GM15510 (cell line): ENCODE results near the gene IRF7.
A peak's percentile ranks its signal among the peaks of the same experiment; 100 is the strongest.

Experiments used
- POLR2A ChIP-seq: IDR thresholded peaks from 3 replicates; pipeline ENCODE4 v1.6.1; 2011; ENCODE audit warnings: borderline replicate concordance; ENCODE audit not compliant: insufficient read length; ENCODE audit errors: extremely low read depth

IRF7 gene

DNA sequence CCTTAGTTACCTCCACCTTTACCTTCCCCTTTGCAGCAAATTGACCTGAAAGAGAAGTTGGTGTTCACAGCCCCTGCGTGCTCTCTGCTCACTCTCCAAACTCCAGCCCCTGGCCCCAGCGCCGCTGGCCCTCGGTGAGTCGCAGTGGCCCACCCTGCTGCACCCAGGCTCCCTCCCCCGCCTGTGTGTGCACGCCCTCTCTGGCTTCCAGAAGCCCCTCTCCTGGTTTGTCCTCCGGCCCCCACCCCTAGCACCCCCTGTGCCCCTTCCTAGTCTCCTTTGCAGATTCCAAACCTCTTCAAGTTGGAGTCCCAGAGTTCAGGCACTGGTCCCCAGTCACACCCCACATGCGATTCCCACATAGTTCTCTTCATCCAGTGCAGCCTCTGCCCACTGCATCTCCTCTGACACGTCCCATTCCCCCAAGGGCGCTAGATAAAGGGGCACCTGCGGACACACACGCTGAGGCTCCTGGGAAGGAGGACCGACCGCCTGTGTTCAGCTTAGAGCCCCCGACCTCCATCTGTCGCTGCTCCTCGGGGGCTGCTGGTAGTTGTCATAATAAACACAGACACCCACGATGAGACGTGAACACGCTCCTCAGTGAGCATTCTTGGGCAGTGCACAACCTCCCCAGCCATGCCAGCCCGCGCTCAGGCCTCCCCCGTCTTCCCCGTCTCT, 41.0 kb downstream of the IRF7 start:
- no peak for TF ChIP-seq POLR2A

DNA sequence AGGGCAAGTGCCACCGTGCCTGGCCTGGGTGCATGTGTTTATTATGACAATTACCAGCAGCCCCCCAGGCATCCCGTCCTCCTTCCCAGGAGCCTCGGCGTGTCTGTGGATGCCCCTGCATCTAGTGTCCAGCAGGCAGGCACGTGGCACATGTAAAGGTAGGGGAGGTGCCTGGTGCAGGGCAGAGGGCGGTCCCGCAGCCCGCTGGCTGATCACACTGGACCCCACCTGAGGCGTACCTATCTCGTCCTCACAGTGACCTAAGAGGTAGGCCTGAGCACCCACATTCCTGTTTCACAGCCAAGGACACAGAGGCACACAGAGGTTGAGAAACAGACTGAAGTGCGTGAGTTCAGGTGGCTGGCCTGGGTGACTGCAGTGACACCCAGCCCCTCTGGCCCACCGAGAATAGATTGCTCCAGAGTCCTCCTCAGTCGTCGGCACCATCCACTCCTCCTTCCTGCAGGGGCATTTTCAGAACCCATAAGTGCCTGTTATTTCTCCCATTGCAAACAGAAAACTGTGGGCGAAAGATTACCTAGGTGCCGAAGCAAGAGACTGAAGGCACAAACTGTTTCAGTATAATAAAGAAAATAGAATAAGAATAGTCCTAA, 42.5 kb downstream of the IRF7 start:
- no peak for TF ChIP-seq POLR2A

DNA sequence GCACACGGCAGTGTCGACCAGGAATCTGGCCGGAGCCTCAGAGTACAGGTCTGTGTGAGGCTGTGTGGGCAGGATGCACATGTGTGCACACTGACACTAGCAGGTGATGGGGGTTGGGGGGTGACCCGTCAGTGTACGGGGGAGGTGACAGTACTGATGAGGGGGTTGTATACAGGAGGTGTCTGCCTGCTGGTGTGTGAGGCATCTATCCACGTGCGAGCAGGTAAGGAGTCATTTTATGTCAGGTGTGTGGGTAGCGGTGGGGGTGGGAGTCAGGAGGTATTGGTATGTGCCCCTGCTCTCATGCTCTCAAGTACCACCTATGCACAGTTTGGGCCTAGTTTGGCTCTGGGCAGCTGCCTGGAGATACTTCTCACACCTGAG, 44.0 kb downstream of the IRF7 start:
- no peak for TF ChIP-seq POLR2A

DNA sequence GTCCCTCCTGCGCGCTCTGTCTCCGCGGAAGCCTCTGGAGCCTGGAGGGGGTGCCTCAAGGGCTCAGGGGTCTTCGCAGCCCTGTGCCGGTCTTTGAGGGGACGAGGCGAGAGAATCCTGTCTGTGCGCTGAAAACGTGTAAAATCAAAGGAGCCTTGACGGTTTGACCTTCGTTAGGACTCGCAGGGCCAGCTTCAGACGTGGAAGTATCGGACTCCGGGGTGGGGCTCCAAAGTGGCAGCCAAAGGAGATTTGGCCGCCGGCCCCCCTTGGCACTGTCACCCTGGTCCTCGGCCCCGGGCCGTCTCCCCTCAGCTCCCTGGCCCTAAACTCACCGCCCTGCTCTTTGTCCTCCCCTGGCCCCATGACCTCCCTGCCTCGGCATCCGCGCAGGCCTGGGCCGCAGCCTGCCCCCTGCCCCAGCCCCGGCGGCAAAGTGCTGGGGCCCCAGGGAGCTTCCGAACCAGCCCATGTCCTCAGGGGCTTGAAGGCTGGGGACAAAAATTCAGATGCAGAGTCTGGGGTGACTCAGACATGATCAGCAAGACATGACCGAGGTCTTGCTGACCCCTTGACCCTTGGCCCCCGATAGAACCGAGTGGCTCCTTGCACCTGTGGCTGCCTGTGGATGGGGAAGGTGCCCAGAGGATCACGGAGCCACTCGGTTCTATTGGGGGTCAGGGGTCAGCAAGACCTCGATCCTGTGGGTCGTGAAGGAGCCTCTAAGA, 46.4 kb downstream of the IRF7 start:
- no peak for TF ChIP-seq POLR2A

DNA sequence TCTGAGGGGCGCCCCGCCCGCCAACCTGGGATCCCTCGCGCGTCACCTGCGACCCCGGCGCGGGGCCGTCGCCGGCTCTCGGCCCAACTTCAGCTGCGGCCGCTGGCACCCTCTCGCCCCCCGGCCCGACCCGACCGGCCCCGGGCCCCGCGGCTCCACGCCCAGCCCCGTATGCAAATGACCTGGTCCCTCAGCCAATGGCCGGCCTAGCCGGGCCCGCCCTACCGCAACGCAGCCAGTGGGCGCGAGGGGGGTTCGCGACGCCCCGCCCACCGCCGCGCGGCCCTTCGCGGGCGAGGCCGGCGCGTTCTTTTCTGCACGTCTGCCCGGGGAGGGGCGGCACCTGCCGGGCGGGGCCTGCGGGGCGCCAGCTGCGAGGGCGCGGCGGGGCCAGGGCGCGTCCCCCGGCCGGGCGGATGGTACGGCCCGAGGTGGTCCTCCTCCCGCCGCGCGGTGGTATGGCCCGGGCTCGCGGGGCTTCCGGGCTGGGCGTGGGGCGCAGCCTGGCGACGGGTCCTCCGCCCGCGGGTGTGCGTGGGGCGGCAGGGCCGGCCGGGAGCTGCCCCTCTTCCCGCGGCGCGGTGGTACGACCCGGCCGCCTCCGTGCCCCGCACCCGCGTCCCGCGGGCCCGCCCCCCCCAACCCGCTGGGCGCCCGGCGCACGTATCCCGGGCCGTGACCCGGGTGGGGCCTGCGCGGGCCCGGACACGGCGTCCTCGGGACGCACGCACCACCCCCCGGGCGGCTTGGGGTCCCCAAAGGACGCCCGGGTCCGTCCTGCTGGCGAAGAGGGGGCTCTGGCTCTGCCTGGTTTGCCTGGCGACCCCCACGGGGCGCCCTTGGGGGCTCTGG, 47.2 kb downstream of the IRF7 start:
- peak; percentile 68 for TF ChIP-seq POLR2A

DNA sequence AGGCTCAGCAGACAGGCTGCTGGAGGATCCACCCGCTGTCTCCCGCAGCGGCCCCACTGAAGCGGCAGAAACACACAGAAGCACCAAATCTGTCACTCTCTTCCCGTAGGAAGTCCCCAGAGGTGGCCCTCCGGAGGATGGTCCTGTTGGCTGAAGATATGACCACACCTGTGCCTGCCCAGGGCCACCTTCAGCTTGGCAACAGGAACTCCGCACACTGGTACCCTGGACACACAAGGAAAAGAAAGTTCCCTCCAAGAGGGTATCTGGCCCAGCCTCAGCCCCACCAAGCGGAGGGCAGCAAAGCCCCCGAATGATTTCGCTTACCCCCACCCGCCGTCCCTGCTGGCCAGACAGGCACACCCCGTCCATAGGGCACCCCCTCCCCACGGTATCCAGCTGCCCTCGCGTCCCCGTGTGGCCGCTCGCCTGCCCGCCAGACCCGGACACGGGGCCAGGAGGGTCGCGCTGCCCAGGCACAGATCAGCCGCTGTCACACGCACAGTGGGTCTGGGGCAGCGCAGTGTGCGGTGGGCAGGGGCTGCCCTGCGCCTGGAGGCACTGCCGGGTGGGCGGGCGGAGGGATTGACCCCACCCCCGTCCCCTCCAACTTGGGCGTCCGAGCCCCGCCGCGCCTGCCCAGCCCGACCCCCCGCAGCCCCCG, 48.0 kb downstream of the IRF7 start:
- no peak for TF ChIP-seq POLR2A

DNA sequence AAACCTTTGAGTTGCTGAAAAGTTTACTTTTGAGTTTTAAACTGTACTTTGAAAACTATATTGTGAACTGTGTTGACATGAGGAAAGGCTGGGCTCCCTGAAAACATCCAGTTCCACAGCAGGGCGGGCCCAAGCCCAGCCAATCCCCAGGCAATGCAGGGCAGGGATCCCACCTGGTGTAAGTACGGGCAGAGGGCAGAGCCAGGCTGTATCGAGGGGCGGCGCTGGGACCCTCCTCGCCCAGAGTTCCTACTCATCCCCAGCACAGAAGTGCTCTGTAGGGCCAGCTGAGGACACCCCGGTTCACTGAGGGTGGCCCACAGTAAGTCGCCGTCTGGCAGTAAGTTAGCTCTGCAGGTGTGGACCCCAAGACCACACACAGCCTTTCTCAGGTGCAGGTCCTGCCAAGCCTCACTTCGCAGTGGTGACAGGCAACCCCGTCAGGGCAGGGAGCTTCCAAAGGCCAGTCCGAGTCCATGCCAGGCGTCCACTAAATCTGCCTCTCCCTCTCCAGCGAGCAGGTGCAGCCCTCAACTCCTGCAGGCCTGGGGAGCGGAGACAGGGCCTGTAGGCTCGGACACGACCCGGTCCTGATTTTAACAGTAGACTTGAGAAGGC, 48.6 kb downstream of the IRF7 start:
- no peak for TF ChIP-seq POLR2A

DNA sequence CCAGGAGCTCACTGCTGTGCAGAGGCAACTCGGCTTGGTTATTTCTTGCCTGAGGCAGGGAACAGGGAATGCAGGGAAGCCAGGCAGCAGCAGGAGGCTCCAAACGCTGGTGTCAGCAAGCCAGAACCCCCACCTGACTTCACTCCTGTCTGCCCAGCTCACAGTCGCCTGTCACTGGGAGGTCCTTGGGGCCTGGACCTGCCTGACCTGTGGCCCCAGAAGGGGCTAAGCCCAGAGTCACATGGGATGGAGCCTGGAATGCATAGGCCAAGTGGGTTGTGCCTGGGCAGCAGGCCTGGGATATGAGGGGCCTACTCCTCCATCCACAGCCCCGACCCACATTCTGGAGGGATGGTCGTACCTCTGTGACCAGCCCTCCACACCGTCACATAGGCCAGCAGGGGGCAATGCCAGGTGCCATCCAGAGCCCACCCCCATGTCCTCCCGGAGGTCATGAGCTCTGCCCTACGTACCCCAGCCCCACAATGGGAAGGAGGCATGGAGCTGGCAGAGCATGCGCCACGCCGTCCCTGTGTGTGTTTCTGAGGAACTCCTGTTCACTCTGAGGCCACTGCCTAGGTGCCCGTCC, 49.7 kb downstream of the IRF7 start:
- TF ChIP-seq POLR2A: no peak

DNA sequence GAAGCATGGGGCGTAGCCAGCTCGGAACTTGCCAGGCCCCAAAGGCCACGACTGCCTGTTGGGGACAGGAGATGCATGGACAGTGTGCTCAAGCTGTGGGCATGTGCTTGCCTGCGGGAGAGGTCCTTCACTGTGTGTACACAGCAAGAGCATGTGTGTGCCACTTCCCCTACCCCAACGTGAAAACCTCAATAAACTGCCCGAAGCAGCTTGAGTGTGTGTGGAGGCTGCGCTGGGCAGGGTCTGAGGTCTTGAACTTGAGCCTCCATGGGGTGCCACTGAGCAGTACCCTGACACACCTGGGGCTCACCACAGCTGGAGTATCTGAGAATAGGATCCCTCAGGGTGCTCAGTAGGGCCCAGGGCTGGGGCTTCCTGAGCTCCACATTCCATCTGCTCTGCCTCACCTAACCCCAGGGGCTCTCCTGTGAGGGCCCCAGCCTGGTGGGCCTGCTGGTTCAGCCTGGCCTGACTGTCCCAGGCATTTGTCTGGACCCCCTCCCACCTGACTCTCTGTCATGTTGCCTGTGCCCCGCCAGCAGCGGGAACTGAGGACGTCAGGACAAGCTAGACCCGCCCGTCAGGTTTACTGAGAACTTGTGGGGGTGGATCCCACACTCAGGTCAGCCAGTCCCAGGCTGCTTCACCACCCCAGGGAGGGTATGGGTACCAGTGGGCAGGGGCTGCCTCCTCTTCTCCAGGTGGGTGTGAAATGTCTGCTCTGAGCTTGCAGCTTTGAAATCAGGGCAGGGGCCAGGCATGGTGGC, 51.8 kb downstream of the IRF7 start:
- TF ChIP-seq POLR2A: no peak

DNA sequence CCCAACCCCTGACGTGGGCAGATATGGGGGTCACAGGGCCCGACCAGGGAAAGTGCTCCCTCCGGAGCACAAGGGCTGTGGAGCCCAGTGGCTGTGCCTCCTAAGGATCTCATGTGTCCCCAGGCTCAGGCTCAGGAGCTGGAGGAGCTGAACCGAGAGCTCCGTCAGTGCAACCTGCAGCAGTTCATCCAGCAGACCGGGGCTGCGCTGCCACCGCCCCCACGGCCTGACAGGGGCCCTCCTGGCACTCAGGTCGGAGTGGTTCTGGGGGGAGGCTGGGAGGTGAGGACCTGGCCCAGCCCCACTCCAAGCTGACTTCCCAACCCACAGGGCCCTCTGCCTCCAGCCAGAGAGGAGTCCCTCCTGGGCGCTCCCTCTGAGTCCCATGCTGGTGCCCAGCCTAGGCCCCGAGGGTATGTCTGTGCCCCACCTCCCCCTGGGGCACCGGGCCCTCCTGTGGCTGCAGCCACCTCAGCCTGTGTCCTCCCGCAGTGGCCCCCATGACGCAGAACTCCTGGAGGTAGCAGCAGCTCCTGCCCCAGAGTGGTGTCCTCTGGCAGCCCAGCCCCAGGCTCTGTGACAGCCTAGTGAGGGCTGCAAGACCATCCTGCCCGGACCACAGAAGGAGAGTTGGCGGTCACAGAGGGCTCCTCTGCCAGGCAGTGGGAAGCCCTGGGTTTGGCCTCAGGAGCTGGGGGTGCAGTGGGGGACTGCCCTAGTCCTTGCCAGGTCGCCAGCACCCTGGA, 52.5 kb downstream of the IRF7 start:
- no peak for TF ChIP-seq POLR2A
